Vagina (tissue), 2 donors: ENCODE data around the gene LRRC9. TPM values are rescaled to one million over a fixed set of nuclear protein-coding genes. Genes with fewer than 3 reads are reported as not detected.

Source experiments
- DNase-seq, 2 donors: peaks; one replicate each; pipeline ENCODE4 v3.0.0-alpha.2; 2017; ENCODE audit errors: extremely low spot score in 2 of 2
- H3K27ac ChIP-seq: fragments of 200-600 bp; sonication (generic); one replicate; pipeline ENCODE4 v1.5.1; 2019
- H3K27me3 ChIP-seq: fragments of 200-600 bp; sonication (generic); one replicate; pipeline ENCODE4 v1.5.1; 2019
- H3K36me3 ChIP-seq, 2 donors: fragments of 200-600 bp; sonication (generic); one replicate each; pipeline ENCODE4 v1.5.1; 2017 to 2019
- H3K4me1 ChIP-seq: fragments of 200-600 bp; sonication (generic); one replicate; pipeline ENCODE4 v1.5.1; 2019
- H3K4me3 ChIP-seq, 2 donors: fragments of 200-600 bp; sonication (generic); 1 replicate in 1 of 2; 2 replicates in 1 of 2; pipeline ENCODE4 v1.5.1; 2016 to 2019
- H3K9me3 ChIP-seq: fragments of 200-600 bp; sonication (generic); one replicate; pipeline ENCODE4 v1.5.1; 2019
- CTCF ChIP-seq, 3 experiments: fragments of 450-650 bp in 2 of 3; fragments of 200-600 bp in 1 of 3; sonication (generic) in 1 of 3; IDR thresholded peaks; one replicate each; pipeline ENCODE4 v1.5.1; 2017 to 2019; ENCODE audit warnings: antibody characterized with exemption in 3 of 3, mild to moderate bottlenecking in 2 of 3, moderate library complexity in 2 of 3
- POLR2A ChIP-seq, 2 donors: fragments of 450-650 bp; IDR thresholded peaks; one replicate each; pipeline ENCODE4 v1.6.1; 2017; ENCODE audit warnings: antibody characterized with exemption in 2 of 2, mild to moderate bottlenecking in 2 of 2, moderate library complexity in 2 of 2
- POLR2AphosphoS5 ChIP-seq, 2 donors: sonication (generic); formaldehyde crosslinking; IDR thresholded peaks; one replicate each; pipeline ENCODE4 v1.9.0; 2017; ENCODE audit warnings: antibody characterized with exemption in 2 of 2, mild to moderate bottlenecking in 2 of 2, low read depth in 1 of 2; ENCODE audit not compliant: insufficient read depth in 1 of 2
- intact Hi-C: fragments of 100-400 bp; cut with DNase I; formaldehyde crosslinking; loops from one replicate; pipeline ENCODE4 v1.15.1; 2023
- total RNA-seq: library from RNA; depleted of rRNA; stranded (reverse); fragments of >200 nt; gene quantifications from one replicate; pipeline ENCODE4 v1.2.3, GENCODE V29; 2016

Gene LRRC9
- total RNA-seq, 1 donor from 2014 or later: 3.2 TPM

GRCh38 chr14:60101786-60102185 is 181.8 kb downstream of the LRRC9 start:
- Histone ChIP-seq H3K27ac (no peak overlapping the region), H3K9me3 (no peaks in the 10 kb centered on the region), H3K4me3 (no peak overlapping the region), H3K36me3 (no peaks in the 10 kb centered on the region), H3K27me3 (no peaks in the 10 kb centered on the region), H3K4me1 (peaks cover 21% of the 10 kb centered on the region)
- intact Hi-C loops: no loop called here
- TF ChIP-seq POLR2A (IDR thresholded peaks at IDR 0.05) (no peak), POLR2AphosphoS5 (IDR thresholded peaks at IDR 0.05; ENCODE audit: insufficient read depth in 1 of 2, low read depth in 1 of 2) (no peak), CTCF (IDR thresholded peaks at IDR 0.05) (no peak)
- DNase-seq: no peak

- Histone ChIP-seq H3K36me3 (no peaks in the 10 kb centered on the region), H3K27ac (no peak overlapping the region), H3K9me3 (no peaks in the 10 kb centered on the region), H3K4me3 (no peak overlapping the region), H3K4me1 (peaks cover 18% of the 10 kb centered on the region), H3K27me3 (no peaks in the 10 kb centered on the region)
- DNase-seq: no peak
- intact Hi-C loops: no loop called here
- TF ChIP-seq POLR2AphosphoS5 (IDR thresholded peaks at IDR 0.05; ENCODE audit: insufficient read depth in 1 of 2, low read depth in 1 of 2) (no peak), POLR2A (IDR thresholded peaks at IDR 0.05) (no peak), CTCF (IDR thresholded peaks at IDR 0.05) (no peak)
Observed at GRCh38 chr14:60102389-60102788, 182.4 kb downstream of the LRRC9 start.

- H3K4me1 ChIP-seq: peaks cover 17% of the 10 kb centered on the region
- intact Hi-C loops: no loop called here
Observed at GRCh38 chr14:60106339-60106738, 186.4 kb downstream of the LRRC9 start.

GRCh38 chr14:60107477-60107876 is 187.5 kb downstream of the LRRC9 start:
- intact Hi-C loops: no loop called here
- no peak for DNase-seq
- TF ChIP-seq POLR2A (IDR thresholded peaks at IDR 0.05): no peak
- no peak for TF ChIP-seq CTCF (IDR thresholded peaks at IDR 0.05)
- TF ChIP-seq POLR2AphosphoS5 (IDR thresholded peaks at IDR 0.05; ENCODE audit: insufficient read depth in 1 of 2, low read depth in 1 of 2): no peak
- Histone ChIP-seq H3K9me3 (no peaks in the 10 kb centered on the region), H3K27me3 (no peaks in the 10 kb centered on the region), H3K4me1 (peaks cover 9% of the 10 kb centered on the region), H3K4me3 (no peak overlapping the region), H3K27ac (no peak overlapping the region), H3K36me3 (no peaks in the 10 kb centered on the region)

More at GRCh38 chr14:60106339-60106738, 186.4 kb downstream of the LRRC9 start:
- no peak for DNase-seq
- H3K9me3 ChIP-seq: no peaks in the 10 kb centered on the region
- no peaks in the 10 kb centered on the region for H3K36me3 ChIP-seq
- H3K4me3 ChIP-seq: no peak overlapping the region
- no peak overlapping the region for H3K27ac ChIP-seq
- H3K27me3 ChIP-seq: no peaks in the 10 kb centered on the region
- TF ChIP-seq POLR2A (IDR thresholded peaks at IDR 0.05) (no peak), POLR2AphosphoS5 (IDR thresholded peaks at IDR 0.05; ENCODE audit: insufficient read depth in 1 of 2, low read depth in 1 of 2) (no peak), CTCF (IDR thresholded peaks at IDR 0.05) (no peak)

GRCh38 chr14:60111732-60112131 is 191.8 kb downstream of the LRRC9 start:
- DNase-seq: no peak
- peaks cover 0 to 12% of the 10 kb centered on the region in 2 donors for H3K36me3 ChIP-seq
- intact Hi-C loops: no loop called here

More at GRCh38 chr14:60111732-60112131, 191.8 kb downstream of the LRRC9 start:
- H3K9me3 ChIP-seq: no peaks in the 10 kb centered on the region
- H3K4me1 ChIP-seq: no peaks in the 10 kb centered on the region
- no peak overlapping the region for H3K4me3 ChIP-seq
- H3K27ac ChIP-seq: no peak overlapping the region
- TF ChIP-seq POLR2A (IDR thresholded peaks at IDR 0.05) (no peak), POLR2AphosphoS5 (IDR thresholded peaks at IDR 0.05; ENCODE audit: insufficient read depth in 1 of 2, low read depth in 1 of 2) (no peak), CTCF (IDR thresholded peaks at IDR 0.05) (no peak)
- no peaks in the 10 kb centered on the region for H3K27me3 ChIP-seq

Other genes with a start within 250 kb of the LRRC9 start
- 24.8 TPM for gene RTN1, start 49.4 kb upstream of the LRRC9 start, total RNA-seq
- gene PCNX4, start 171.8 kb downstream of the LRRC9 start, total RNA-seq: 51.6 TPM
- gene DHRS7, start 245.3 kb downstream of the LRRC9 start, total RNA-seq: 43.0 TPM